SH-SY5Y (cell line): Measurements from ENCODE around the gene NMT2.

Experiments
- GATA2 ChIP-seq: IDR thresholded peaks from 2 replicates; pipeline ENCODE4 v1.6.1; 2011; ENCODE audit warnings: mild to moderate bottlenecking, low read depth, low read length
- GATA3 ChIP-seq: IDR thresholded peaks from 2 replicates; pipeline ENCODE4 v1.6.1; 2011; ENCODE audit warnings: low read depth, mild to moderate bottlenecking, low read length, moderate library complexity

- TF ChIP-seq GATA2 (no peak), GATA3 (no peak)
These were observed 109.8 kb downstream of the NMT2 start for GRCh38 chr10:15058689-15059088.
